OCI-LY3 (cell line): ENCODE results near the gene IKZF5.
A peak's percentile ranks its signal among the peaks of the same experiment; 100 is the strongest.

Experiments
- H2AFZ ChIP-seq: fragments of 200-600, 300-600 bp; shearing (Covaris generic); 2 replicates; pipeline ENCODE4 v1.6.0; 2014; ENCODE audit warnings: antibody characterized with exemption, low read depth, low read length
- H3K27ac ChIP-seq: fragments of 200-600, 300-600 bp; sonication (generic); 2 replicates; pipeline ENCODE4 v1.5.1; 2014; ENCODE audit warnings: mild to moderate bottlenecking, low read length, moderate library complexity, mixed read lengths
- H3K27me3 ChIP-seq: fragments of 200-600, 300-600 bp; sonication (generic); 2 replicates; pipeline ENCODE4 v1.6.1; 2014; ENCODE audit warnings: low read depth, low read length, mixed read lengths
- H3K36me3 ChIP-seq: fragments of 200-600, 300-600 bp; sonication (generic); replicated peaks from 2 replicates; pipeline ENCODE3; 2014; ENCODE audit warnings: low read depth, low read length, mixed read lengths
- H3K4me1 ChIP-seq: fragments of 300-600, 200-600 bp; sonication (generic); 2 replicates; pipeline ENCODE4 v1.6.1; 2014; ENCODE audit warnings: low read length, mixed read lengths
- H3K4me2 ChIP-seq: fragments of 200-600, 300-600 bp; sonication (generic); 2 replicates; pipeline ENCODE4 v1.6.1; 2014; ENCODE audit warnings: low read length, mixed read lengths
- H3K4me3 ChIP-seq: fragments of 300-600, 200-600 bp; sonication (generic); 2 replicates; pipeline ENCODE4 v1.5.1; 2014; ENCODE audit warnings: antibody characterized with exemption, mild to moderate bottlenecking, low read length, moderate library complexity
- H3K79me2 ChIP-seq: fragments of 300-600, 200-600 bp; shearing (Covaris generic); 2 replicates; pipeline ENCODE4 v1.6.1; 2014; ENCODE audit warnings: mild to moderate bottlenecking, low read length, mixed read lengths
- H3K9ac ChIP-seq: fragments of 300-600, 200-600 bp; shearing (Covaris generic); 2 replicates; pipeline ENCODE4 v1.6.0; 2014; ENCODE audit warnings: mild to moderate bottlenecking, low read length, moderate library complexity
- H3K9me3 ChIP-seq: fragments of 200-600, 300-600 bp; shearing (Covaris generic); 2 replicates; pipeline ENCODE4 v1.6.1; 2014; ENCODE audit warnings: low read length, mixed read lengths; ENCODE audit not compliant: insufficient read depth
- H4K20me1 ChIP-seq: fragments of 200-600, 300-600 bp; sonication (generic); 2 replicates; pipeline ENCODE4 v1.6.1; 2016; ENCODE audit warnings: low read length, mixed read lengths; ENCODE audit not compliant: insufficient read depth
- CTCF ChIP-seq: fragments of 200-600, 300-600 bp; sonication (generic); IDR thresholded peaks from 2 replicates; pipeline ENCODE4 v1.5.1; 2014; ENCODE audit warnings: antibody characterized with exemption, low read length, low read depth
- EZH2phosphoT487 ChIP-seq: fragments of 200-600 bp; shearing (Covaris generic); IDR thresholded peaks from 2 replicates; pipeline ENCODE4 v1.6.1; 2018; ENCODE audit warnings: antibody characterized with exemption, mixed run types, low read depth

IKZF5 gene

GRCh38 chr10:123043409-123043925, 34.9 kb upstream of the IKZF5 start:
- H3K4me1 ChIP-seq: peaks cover 17% of the 10 kb centered on the region
- no peaks in the 10 kb centered on the region for H3K79me2 ChIP-seq
- no peak overlapping the region for H3K27ac ChIP-seq
- H2AFZ ChIP-seq: no peak overlapping the region
- TF ChIP-seq EZH2phosphoT487 (no peak), CTCF (peak; percentile 70)
- no peak overlapping the region for H3K4me2 ChIP-seq
- no peaks in the 10 kb centered on the region for H3K9me3 ChIP-seq
- H3K27me3 ChIP-seq: no peaks in the 10 kb centered on the region
- no peak overlapping the region for H3K9ac ChIP-seq
- no peaks in the 10 kb centered on the region for H4K20me1 ChIP-seq
- H3K4me3 ChIP-seq: no peak overlapping the region
- no peaks in the 10 kb centered on the region for H3K36me3 ChIP-seq

- H3K4me1 ChIP-seq: peaks cover 17% of the 10 kb centered on the region
- no peaks in the 10 kb centered on the region for H3K36me3 ChIP-seq
- H3K9ac ChIP-seq: no peak overlapping the region
- TF ChIP-seq CTCF (no peak), EZH2phosphoT487 (no peak)
- no peak overlapping the region for H3K27ac ChIP-seq
- no peaks in the 10 kb centered on the region for H3K27me3 ChIP-seq
- H3K79me2 ChIP-seq: no peaks in the 10 kb centered on the region
- H3K9me3 ChIP-seq: no peaks in the 10 kb centered on the region
- H4K20me1 ChIP-seq: no peaks in the 10 kb centered on the region
- no peak overlapping the region for H2AFZ ChIP-seq
- no peak overlapping the region for H3K4me3 ChIP-seq
- no peak overlapping the region for H3K4me2 ChIP-seq
Measured at GRCh38 chr10:123042708-123043408, 34.3 kb upstream of the IKZF5 start.

GRCh38 chr10:123039632-123039930, 31.0 kb upstream of the IKZF5 start:
- Histone ChIP-seq H3K79me2 (no peaks in the 10 kb centered on the region), H4K20me1 (no peaks in the 10 kb centered on the region), H3K9ac (no peak overlapping the region), H3K4me3 (no peak overlapping the region), H2AFZ (no peak overlapping the region), H3K4me2 (no peak overlapping the region), H3K4me1 (0 out of 2 replicates have a peak, but pooled peaks cover 6% of the 10 kb centered on the region), H3K27me3 (no peaks in the 10 kb centered on the region), H3K36me3 (no peaks in the 10 kb centered on the region), H3K27ac (no peak overlapping the region), H3K9me3 (no peaks in the 10 kb centered on the region)
- no peak for TF ChIP-seq CTCF
- TF ChIP-seq EZH2phosphoT487: no peak

GRCh38 chr10:123038782-123039631, 30.4 kb upstream of the IKZF5 start:
- Histone ChIP-seq H3K27ac (no peak overlapping the region), H2AFZ (no peak overlapping the region), H3K36me3 (no peaks in the 10 kb centered on the region), H3K79me2 (no peaks in the 10 kb centered on the region), H4K20me1 (no peaks in the 10 kb centered on the region), H3K9me3 (no peaks in the 10 kb centered on the region), H3K4me1 (0 out of 2 replicates have a peak, but pooled peaks cover 2% of the 10 kb centered on the region), H3K9ac (no peak overlapping the region), H3K4me3 (no peak overlapping the region), H3K27me3 (no peaks in the 10 kb centered on the region), H3K4me2 (no peak overlapping the region)
- no peak for TF ChIP-seq CTCF
- no peak for TF ChIP-seq EZH2phosphoT487
